Right lobe of liver (tissue), 4 donors: Measurements from ENCODE around the gene KCTD6.

ENCODE experiments used
- POLR2A ChIP-seq: fragments of 450-650 bp; IDR thresholded peaks from one replicate; pipeline ENCODE4 v1.6.1; 2017; ENCODE audit warnings: antibody characterized with exemption, mild to moderate bottlenecking
- TF ChIP-seq, protein P1 (sequence below), 4 donors: fragments of 200-600 bp in 3 of 4; fragments of 450-650 bp in 1 of 4; IDR thresholded peaks; one replicate each; pipeline versions ENCODE4 v1.5.1 to v1.8.0; 2016 to 2022; ENCODE audit warnings: antibody characterized with exemption in 4 of 4, mild to moderate bottlenecking in 2 of 4
- donor health status: DM: no; HTN: no; CAD: no.
- donor health status: DM: no; HTN: no; CAD: no.
- donor health status: DM: no; HTN: yes; CAD: no.

DNA sequence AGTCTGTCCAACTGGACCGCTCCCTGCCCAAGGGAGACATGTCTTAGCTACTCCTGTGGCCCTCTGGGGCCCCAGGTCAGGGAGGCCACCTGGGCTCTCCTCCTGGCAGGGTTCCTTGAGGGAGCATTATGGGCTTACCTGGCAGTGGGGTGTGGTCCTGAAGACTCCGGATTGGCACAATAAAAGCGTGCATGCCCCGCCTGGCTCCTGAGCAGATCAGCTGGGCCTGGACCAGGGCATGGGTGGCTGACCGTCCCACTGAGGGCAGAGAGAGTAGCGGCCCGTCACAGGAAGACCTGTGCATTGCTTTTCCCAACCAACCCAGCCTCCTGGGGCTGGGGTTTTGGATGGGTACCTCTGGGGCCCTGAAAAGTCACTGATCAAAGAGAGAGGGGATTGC lies 39.7 kb downstream of the KCTD6 start:
- TF ChIP-seq, protein P1, sequence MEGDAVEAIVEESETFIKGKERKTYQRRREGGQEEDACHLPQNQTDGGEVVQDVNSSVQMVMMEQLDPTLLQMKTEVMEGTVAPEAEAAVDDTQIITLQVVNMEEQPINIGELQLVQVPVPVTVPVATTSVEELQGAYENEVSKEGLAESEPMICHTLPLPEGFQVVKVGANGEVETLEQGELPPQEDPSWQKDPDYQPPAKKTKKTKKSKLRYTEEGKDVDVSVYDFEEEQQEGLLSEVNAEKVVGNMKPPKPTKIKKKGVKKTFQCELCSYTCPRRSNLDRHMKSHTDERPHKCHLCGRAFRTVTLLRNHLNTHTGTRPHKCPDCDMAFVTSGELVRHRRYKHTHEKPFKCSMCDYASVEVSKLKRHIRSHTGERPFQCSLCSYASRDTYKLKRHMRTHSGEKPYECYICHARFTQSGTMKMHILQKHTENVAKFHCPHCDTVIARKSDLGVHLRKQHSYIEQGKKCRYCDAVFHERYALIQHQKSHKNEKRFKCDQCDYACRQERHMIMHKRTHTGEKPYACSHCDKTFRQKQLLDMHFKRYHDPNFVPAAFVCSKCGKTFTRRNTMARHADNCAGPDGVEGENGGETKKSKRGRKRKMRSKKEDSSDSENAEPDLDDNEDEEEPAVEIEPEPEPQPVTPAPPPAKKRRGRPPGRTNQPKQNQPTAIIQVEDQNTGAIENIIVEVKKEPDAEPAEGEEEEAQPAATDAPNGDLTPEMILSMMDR (IDR thresholded peaks at IDR 0.05): no peak
- no peak for TF ChIP-seq POLR2A
